ENCODE measurements around the gene ROGDI. TPM values are rescaled to one million over a fixed set of nuclear protein-coding genes. Genes with fewer than 3 reads are reported as not detected.

The ROGDI gene
- total and polyA plus RNA-seq, 2 donors = 8.5 to 45.1 TPM

DNA sequence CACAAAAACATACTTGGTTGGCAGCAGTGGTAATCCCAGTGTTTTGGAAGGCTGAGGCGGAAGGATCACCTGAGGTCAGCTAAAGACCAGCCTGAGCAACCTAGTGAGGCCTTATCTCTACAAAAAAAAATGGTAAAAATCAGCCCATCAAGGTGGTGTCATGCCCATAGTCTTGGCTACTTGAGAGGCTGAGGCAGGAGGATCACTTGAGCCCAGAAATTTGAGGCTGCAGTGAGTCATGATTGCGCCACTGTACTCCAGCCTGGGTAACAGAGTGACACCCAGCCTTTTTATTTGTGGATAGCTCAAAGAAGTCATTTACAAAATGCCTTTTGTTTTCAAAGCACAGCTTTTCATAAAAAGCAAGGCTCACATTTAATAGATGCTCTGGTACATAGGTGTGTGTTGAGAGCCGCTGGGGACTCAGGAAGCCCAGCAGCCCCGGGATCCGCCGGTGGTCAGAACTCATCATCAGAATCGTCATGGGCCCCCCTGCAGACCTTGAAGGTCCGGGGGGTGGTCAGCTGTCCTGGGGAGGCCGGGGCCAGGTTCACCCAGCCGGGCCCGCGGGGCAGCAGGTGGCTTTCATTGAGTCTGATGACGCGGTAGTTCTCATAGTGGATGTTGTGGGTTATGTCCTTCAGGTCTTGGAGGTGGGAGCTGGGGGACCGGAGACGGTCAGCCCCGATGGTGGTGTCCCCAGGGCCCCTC, 24.9 kb downstream of the ROGDI start:
- WGBS = 85% methylated on average over 17 of the region's 17 CpGs
- no peak overlapping the region for H3K4me3 ChIP-seq (ENCODE audit: low read depth, low read length)

GRCh38 chr16:4776141-4776705, 26.2 kb downstream of the ROGDI start:
- Histone ChIP-seq H3K27ac (ENCODE audit: low read depth) (no peak overlapping the region), H3K36me3 (ENCODE audit: insufficient read depth) (no peaks in the 10 kb centered on the region), H3K4me1 (ENCODE audit: insufficient read depth) (no peaks in the 10 kb centered on the region), H3K4me3 (ENCODE audit: low read depth, low read length) (no peak overlapping the region)
- 96% methylated on average over 2 of the region's 2 CpGs for WGBS
- DNase-seq (ENCODE audit: extremely low spot score) = no peak

More for the DNA sequence above, 24.9 kb downstream of the ROGDI start:
- H3K27ac ChIP-seq (ENCODE audit: low read depth) = no peak overlapping the region
- no peak for DNase-seq (ENCODE audit: extremely low spot score)
- H3K4me1 ChIP-seq (ENCODE audit: insufficient read depth) = no peaks in the 10 kb centered on the region
- no peaks in the 10 kb centered on the region for H3K36me3 ChIP-seq (ENCODE audit: insufficient read depth)

- H3K4me3 ChIP-seq (ENCODE audit: low read depth, low read length) = no peak overlapping the region
- H3K36me3 ChIP-seq (ENCODE audit: insufficient read depth) = no peaks in the 10 kb centered on the region
- DNase-seq (ENCODE audit: extremely low spot score) = no peak
- H3K4me1 ChIP-seq (ENCODE audit: insufficient read depth) = no peaks in the 10 kb centered on the region
- H3K27ac ChIP-seq (ENCODE audit: low read depth) = no peak overlapping the region
- 83% methylated on average over 13 of the region's 13 CpGs for WGBS
Measured at GRCh38 chr16:4775005-4775404, 27.4 kb downstream of the ROGDI start.

DNA sequence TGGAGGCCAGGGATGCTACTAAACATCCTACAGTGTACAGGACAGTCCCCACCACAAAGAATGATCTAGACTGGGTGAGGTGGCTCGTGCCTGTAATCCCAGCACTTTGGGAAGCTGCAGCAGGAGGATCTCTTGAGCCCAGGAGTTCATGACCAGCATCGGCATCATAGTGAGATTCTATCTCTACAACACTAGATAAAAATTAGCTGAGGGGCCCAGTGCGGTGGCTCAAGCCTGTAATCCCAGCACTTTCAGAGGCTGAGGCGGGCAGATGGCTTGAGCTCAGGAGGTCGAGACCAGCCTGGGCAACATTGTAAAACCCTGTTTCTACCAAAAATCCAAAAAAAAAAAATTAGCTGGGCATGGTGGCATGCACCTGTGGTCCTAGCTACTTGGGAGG, 30.1 kb downstream of the ROGDI start:
- 66% methylated on average over 5 of the region's 5 CpGs for WGBS
- DNase-seq (ENCODE audit: extremely low spot score) = no peak
- no peaks in the 10 kb centered on the region for H3K36me3 ChIP-seq (ENCODE audit: insufficient read depth)

GRCh38 chr16:4771646-4772045, 30.8 kb downstream of the ROGDI start:
- 55% methylated on average over 3 of the region's 3 CpGs for WGBS
- DNase-seq (ENCODE audit: extremely low spot score) = no peak
- no peak overlapping the region for H3K27ac ChIP-seq (ENCODE audit: low read depth)
- no peak overlapping the region for H3K4me3 ChIP-seq (ENCODE audit: low read depth, low read length)
- no peaks in the 10 kb centered on the region for H3K36me3 ChIP-seq (ENCODE audit: insufficient read depth)
- no peaks in the 10 kb centered on the region for H3K4me1 ChIP-seq (ENCODE audit: insufficient read depth)

More for the DNA sequence above, 30.1 kb downstream of the ROGDI start:
- Histone ChIP-seq H3K4me3 (ENCODE audit: low read depth, low read length) (no peak overlapping the region), H3K27ac (ENCODE audit: low read depth) (no peak overlapping the region), H3K4me1 (ENCODE audit: insufficient read depth) (no peaks in the 10 kb centered on the region)

GRCh38 chr16:4769306-4769638, 33.2 kb downstream of the ROGDI start:
- H3K4me3 ChIP-seq (ENCODE audit: low read depth, low read length) = no peak overlapping the region
- H3K4me1 ChIP-seq (ENCODE audit: insufficient read depth) = peaks cover 2% of the 10 kb centered on the region
- no peak for DNase-seq (ENCODE audit: extremely low spot score)
- no peaks in the 10 kb centered on the region for H3K36me3 ChIP-seq (ENCODE audit: insufficient read depth)
- 53% methylated on average over 7 of the region's 7 CpGs for WGBS
- no peak overlapping the region for H3K27ac ChIP-seq (ENCODE audit: low read depth)

GRCh38 chr16:4768549-4769305, 33.7 kb downstream of the ROGDI start:
- Histone ChIP-seq H3K4me1 (ENCODE audit: insufficient read depth) (peaks cover 2% of the 10 kb centered on the region), H3K27ac (ENCODE audit: low read depth) (peak overlapping the region; percentile 84), H3K4me3 (ENCODE audit: low read depth, low read length) (peak overlapping the region; percentile 50), H3K36me3 (ENCODE audit: insufficient read depth) (no peaks in the 10 kb centered on the region)
- DNase-seq (ENCODE audit: extremely low spot score) = peak; percentile 92
- WGBS = 3% methylated on average over 48 of the region's 48 CpGs

- Histone ChIP-seq H3K4me1 (ENCODE audit: insufficient read depth) (peaks cover 2% of the 10 kb centered on the region), H3K4me3 (ENCODE audit: low read depth, low read length) (peak overlapping the region; percentile 50), H3K36me3 (ENCODE audit: insufficient read depth) (no peaks in the 10 kb centered on the region), H3K27ac (ENCODE audit: low read depth) (peak overlapping the region; percentile 84)
- WGBS = 57% methylated on average over 17 of the region's 17 CpGs
- no peak for DNase-seq (ENCODE audit: extremely low spot score)
Measured at GRCh38 chr16:4767872-4768548, 34.4 kb downstream of the ROGDI start.

DNA sequence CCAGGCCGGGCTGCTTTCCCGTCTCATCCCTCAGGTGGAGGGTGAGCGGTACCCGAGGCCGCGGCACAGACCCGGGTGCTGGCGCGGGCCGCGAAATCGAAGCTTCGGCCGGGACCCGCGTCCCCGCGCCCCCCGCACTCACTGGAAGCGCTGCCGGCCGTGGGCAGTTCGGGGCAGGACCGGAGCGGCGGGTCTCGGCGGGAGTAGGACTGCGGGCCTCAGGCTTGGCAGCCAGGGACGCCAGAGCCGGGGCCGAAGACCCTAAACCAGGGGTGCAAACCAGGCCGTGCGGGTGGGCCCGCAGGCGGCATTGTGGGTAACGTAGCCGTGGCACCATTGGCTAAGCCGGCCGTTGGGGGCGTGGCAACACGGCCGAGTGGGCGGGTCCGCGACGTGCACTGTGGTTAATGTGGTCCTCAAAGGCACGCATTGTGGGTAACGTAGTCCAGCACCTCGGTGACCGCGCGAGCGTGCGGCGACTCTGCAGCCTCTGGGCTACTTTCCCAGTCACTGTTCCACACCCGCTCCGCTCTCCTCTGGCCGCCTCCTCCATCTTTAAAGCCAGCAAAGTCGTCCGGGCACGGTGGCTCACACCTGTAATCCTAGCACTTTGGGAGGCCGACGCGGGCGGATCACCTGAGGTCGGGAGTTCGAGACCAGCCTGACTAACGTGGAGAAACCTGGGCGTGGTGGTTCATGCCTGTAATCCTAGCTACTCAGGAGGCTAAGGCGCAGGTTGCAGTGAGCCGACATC, 35.4 kb downstream of the ROGDI start, which contains the start of gene ZNF500:
Gene ZNF500 (minus strand): TSS at position 288 of the 754 bp plus-strand sequence. CDS start 1,184 bp downstream, outside the sequence.
- peaks cover 2% of the 10 kb centered on the region for H3K4me1 ChIP-seq (ENCODE audit: insufficient read depth)

DNA sequence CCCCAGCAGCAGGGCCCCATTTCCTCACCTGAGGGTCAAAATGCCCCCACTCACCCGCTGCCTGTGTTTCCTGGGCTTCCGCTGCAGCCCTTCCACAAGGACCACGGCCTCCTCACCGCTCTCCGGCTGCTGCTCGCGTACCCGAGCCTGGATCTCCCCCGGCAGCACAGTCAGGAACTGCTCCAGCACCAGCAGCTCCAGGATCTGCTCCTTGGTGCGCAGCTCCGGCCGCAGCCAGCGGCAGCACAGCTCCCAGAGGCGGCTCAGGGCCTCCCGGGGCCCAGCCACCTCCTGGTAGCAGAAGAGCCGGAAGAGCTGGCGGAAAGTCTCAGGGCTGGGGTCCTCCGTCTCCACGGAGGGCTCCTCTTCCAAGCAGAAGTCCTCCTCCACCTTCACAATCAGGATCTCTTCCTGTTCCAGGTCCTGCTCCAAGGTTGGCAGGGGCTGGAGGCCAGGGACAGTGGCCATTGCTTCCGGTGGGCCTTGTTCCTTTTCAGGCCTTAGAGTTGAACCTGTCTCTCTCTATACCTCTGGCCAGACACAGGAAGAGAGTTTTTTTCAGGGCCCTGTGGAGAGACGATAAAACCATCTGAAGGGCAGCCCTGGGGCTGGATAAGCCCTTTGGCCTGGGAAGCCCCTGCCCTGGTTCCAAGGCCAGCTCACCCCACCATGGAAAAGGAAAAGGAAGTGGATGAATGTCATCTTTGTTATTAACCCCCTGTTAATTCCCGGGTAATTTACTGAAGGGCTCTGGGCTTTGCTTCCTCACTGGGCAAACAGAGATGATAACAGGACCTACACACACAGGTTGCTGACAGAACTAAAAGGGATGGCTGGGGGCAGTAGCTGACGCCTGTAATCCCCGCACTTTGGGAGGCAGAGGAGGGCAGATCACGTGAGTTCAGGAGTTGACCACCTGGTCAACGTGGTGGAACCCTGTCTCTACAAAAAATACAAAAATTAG, 36.6 kb downstream of the ROGDI start:
- Histone ChIP-seq H3K27ac (ENCODE audit: low read depth) (no peak overlapping the region), H3K36me3 (ENCODE audit: insufficient read depth) (peaks cover 3% of the 10 kb centered on the region), H3K4me3 (ENCODE audit: low read depth, low read length) (peak overlapping the region; percentile 95), H3K4me1 (ENCODE audit: insufficient read depth) (peaks cover 2% of the 10 kb centered on the region)
- no peak for DNase-seq (ENCODE audit: extremely low spot score)
- WGBS = 75% methylated on average over 26 of the region's 26 CpGs

More for the DNA sequence above, 35.4 kb downstream of the ROGDI start, which contains the start of gene ZNF500:
- H3K27ac ChIP-seq (ENCODE audit: low read depth) = peak within 1 kb of the TSS; percentile 79
- H3K36me3 ChIP-seq (ENCODE audit: insufficient read depth) = peaks cover 3% of the 10 kb centered on the region
- 3% methylated on average over 72 of the region's 72 CpGs for WGBS
- peak; percentile 90 for DNase-seq (ENCODE audit: extremely low spot score)
- H3K4me3 ChIP-seq (ENCODE audit: low read depth, low read length) = peak within 1 kb of the TSS; percentile 95

GRCh38 chr16:4763791-4764190, 38.6 kb downstream of the ROGDI start:
- 90% methylated on average over 7 of the region's 7 CpGs for WGBS
- Histone ChIP-seq H3K4me1 (ENCODE audit: insufficient read depth) (peaks cover 2% of the 10 kb centered on the region), H3K36me3 (ENCODE audit: insufficient read depth) (peaks cover 3% of the 10 kb centered on the region), H3K4me3 (ENCODE audit: low read depth, low read length) (no peak overlapping the region), H3K27ac (ENCODE audit: low read depth) (no peak overlapping the region)
- no peak for DNase-seq (ENCODE audit: extremely low spot score)

GRCh38 chr16:4762205-4762604, 40.2 kb downstream of the ROGDI start:
- no peak for DNase-seq (ENCODE audit: extremely low spot score)
- no peak overlapping the region for H3K4me3 ChIP-seq (ENCODE audit: low read depth, low read length)
- H3K36me3 ChIP-seq (ENCODE audit: insufficient read depth) = peaks cover 3% of the 10 kb centered on the region
- WGBS = 94% methylated on average over 9 of the region's 9 CpGs
- peaks cover 2% of the 10 kb centered on the region for H3K4me1 ChIP-seq (ENCODE audit: insufficient read depth)
- H3K27ac ChIP-seq (ENCODE audit: low read depth) = no peak overlapping the region
